ENCODE measurements around the gene EDA. TPM values are rescaled to one million over a fixed set of nuclear protein-coding genes. Genes with fewer than 3 reads are reported as not detected.

Gene EDA
- total RNA-seq = 0.48 and 0.85 TPM in 2 replicates

DNA sequence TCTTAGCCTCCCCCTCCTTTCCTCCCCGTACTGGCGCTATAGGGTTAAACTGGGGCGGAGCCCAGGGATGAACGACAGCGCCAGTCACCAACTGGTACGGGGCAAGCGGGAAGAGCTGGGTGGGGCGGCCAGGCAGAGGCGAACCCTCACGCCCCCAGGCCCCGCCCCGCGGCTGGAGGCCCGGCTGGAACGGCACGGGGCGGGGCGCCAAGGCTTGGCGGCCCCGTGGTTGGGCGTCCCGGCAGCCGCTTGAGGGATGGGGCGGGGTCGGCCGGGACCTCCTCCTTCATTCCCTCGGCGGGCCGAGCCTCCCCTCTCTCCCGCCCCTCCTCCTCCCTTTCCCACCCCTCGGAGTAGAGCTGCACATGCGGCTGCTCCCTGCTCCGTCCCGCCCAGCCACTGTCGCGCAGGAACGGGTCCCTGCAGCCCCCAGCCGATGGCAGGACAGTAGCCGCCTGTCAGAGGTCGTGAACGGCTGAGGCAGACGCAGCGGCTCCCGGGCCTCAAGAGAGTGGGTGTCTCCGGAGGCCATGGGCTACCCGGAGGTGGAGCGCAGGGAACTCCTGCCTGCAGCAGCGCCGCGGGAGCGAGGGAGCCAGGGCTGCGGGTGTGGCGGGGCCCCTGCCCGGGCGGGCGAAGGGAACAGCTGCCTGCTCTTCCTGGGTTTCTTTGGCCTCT is at the start of gene EDA:
Gene EDA, plus strand, starts transcription at position 335 of the 678 bp plus-strand sequence.

DNA sequence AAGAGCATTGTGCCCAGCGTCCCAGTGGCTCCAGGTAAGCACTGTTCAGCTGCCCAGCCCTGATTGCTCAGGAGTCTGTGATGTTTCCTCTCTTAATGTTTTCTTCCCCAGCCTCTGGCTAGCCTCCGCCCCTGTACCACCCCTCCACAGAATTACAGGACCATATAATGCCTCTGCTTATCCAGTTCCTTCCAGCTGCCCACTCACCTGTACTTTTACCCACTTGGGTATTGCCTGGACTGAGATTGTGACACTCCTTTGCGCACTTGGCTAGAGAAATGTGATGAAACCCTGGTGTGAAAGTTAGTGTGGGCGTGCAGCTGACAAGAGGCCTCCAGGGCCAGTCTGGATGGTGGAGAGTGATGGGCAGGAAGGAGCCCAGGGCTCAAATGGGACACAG is 434.0 kb downstream of the EDA start, which contains the start of gene AWAT2:
Gene AWAT2, minus strand, starts transcription at position 14 of the 400 bp plus-strand sequence. Its CDS starts 6 bp downstream, at position 8.

DNA sequence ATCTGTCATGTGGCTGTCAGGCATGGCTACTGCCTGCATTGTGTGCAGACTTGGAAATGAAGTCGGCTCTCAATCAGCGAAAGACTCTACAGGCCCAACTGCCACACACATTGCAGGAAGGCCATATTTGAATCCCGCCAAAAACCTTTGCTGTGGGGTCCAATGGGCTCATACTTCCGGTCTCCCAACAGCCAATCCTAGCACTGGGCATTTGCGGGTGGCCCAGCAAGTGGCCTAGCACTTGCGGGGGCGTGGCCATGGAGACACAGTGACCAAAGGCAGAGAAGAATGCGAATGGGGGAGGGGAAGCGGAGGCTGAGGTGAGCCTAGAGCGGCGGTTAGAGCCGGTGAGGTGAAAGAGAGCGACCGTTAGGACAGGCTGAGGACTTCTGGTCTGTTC is 446.2 kb downstream of the EDA start, which contains the start of gene OTUD6A:
Gene OTUD6A, plus strand, starts transcription at position 382 of the 400 bp plus-strand sequence. CDS start 68 bp downstream, outside the sequence.

Other genes starting within 250 kb of the EDA start
- gene NALF2, start 111.8 kb upstream of the EDA start, total RNA-seq = 0.48 and 0.64 TPM in 2 replicates

Measured in tracheal epithelial cell (primary cell).